CD4-positive, alpha-beta T cell treated with Interleukin-17A for 1 hour (primary cell): ENCODE results near the gene PDE8B.

ENCODE experiments used
- DNase-seq: peaks from one replicate; pipeline ENCODE4 v3.0.0-alpha.2; 2020

PDE8B gene

GRCh38 chr5:77418162-77418561, 207.7 kb downstream of the PDE8B start:
- no peak for DNase-seq

- DNase-seq = no peak
Measured at GRCh38 chr5:77418601-77419581, 208.4 kb downstream of the PDE8B start.

GRCh38 chr5:77419644-77420582, 209.4 kb downstream of the PDE8B start:
- DNase-seq = no peak

- no peak for DNase-seq
Measured at GRCh38 chr5:77420940-77421339, 210.5 kb downstream of the PDE8B start.

- DNase-seq = no peak
Measured at GRCh38 chr5:77423022-77423750, 212.7 kb downstream of the PDE8B start.

- no peak for DNase-seq
Measured at GRCh38 chr5:77424921-77425320, 214.4 kb downstream of the PDE8B start.

GRCh38 chr5:77425420-77425819, 214.9 kb downstream of the PDE8B start:
- no peak for DNase-seq

GRCh38 chr5:77425998-77426659, 215.6 kb downstream of the PDE8B start:
- DNase-seq = no peak

- DNase-seq = no peak
Measured at GRCh38 chr5:77426670-77427069, 216.2 kb downstream of the PDE8B start.

- no peak for DNase-seq
Measured at GRCh38 chr5:77427998-77428397, 217.5 kb downstream of the PDE8B start.

- DNase-seq = no peak
Measured at GRCh38 chr5:77428526-77428925, 218.0 kb downstream of the PDE8B start.

GRCh38 chr5:77430726-77431125, 220.2 kb downstream of the PDE8B start:
- DNase-seq = no peak

GRCh38 chr5:77431286-77431685, 220.8 kb downstream of the PDE8B start:
- no peak for DNase-seq

GRCh38 chr5:77431719-77432118, 221.2 kb downstream of the PDE8B start:
- DNase-seq = no peak

- no peak for DNase-seq
Measured at GRCh38 chr5:77437194-77437593, 226.7 kb downstream of the PDE8B start.

- no peak for DNase-seq
Measured at GRCh38 chr5:77438071-77438470, 227.6 kb downstream of the PDE8B start.

GRCh38 chr5:77443670-77444069, 233.2 kb downstream of the PDE8B start:
- DNase-seq = no peak

- no peak for DNase-seq
Measured at GRCh38 chr5:77444356-77444755, 233.9 kb downstream of the PDE8B start.

- DNase-seq = no peak
Measured at GRCh38 chr5:77448831-77449230, 238.4 kb downstream of the PDE8B start.

- no peak for DNase-seq
Measured at GRCh38 chr5:77449277-77449676, 238.8 kb downstream of the PDE8B start.

GRCh38 chr5:77449981-77450380, 239.5 kb downstream of the PDE8B start:
- DNase-seq = no peak

GRCh38 chr5:77452351-77452750, 241.9 kb downstream of the PDE8B start:
- DNase-seq = no peak
